OCI-LY3 (cell line): ENCODE results near the gene PLEKHA8.

ENCODE experiments used
- H2AFZ ChIP-seq: fragments of 200-600, 300-600 bp; shearing (Covaris generic); 2 replicates; pipeline ENCODE4 v1.6.0; 2014; ENCODE audit warnings: antibody characterized with exemption, low read depth, low read length
- H3K27ac ChIP-seq: fragments of 200-600, 300-600 bp; sonication (generic); 2 replicates; pipeline ENCODE4 v1.5.1; 2014; ENCODE audit warnings: mild to moderate bottlenecking, low read length, moderate library complexity, mixed read lengths
- H3K27me3 ChIP-seq: fragments of 200-600, 300-600 bp; sonication (generic); 2 replicates; pipeline ENCODE4 v1.6.1; 2014; ENCODE audit warnings: low read depth, low read length, mixed read lengths
- H3K36me3 ChIP-seq: fragments of 200-600, 300-600 bp; sonication (generic); replicated peaks from 2 replicates; pipeline ENCODE3; 2014; ENCODE audit warnings: low read depth, low read length, mixed read lengths
- H3K4me1 ChIP-seq: fragments of 300-600, 200-600 bp; sonication (generic); 2 replicates; pipeline ENCODE4 v1.6.1; 2014; ENCODE audit warnings: low read length, mixed read lengths
- H3K4me2 ChIP-seq: fragments of 200-600, 300-600 bp; sonication (generic); 2 replicates; pipeline ENCODE4 v1.6.1; 2014; ENCODE audit warnings: low read length, mixed read lengths
- H3K4me3 ChIP-seq: fragments of 300-600, 200-600 bp; sonication (generic); 2 replicates; pipeline ENCODE4 v1.5.1; 2014; ENCODE audit warnings: antibody characterized with exemption, mild to moderate bottlenecking, low read length, moderate library complexity
- H3K79me2 ChIP-seq: fragments of 300-600, 200-600 bp; shearing (Covaris generic); 2 replicates; pipeline ENCODE4 v1.6.1; 2014; ENCODE audit warnings: mild to moderate bottlenecking, low read length, mixed read lengths
- H3K9ac ChIP-seq: fragments of 300-600, 200-600 bp; shearing (Covaris generic); 2 replicates; pipeline ENCODE4 v1.6.0; 2014; ENCODE audit warnings: mild to moderate bottlenecking, low read length, moderate library complexity
- H3K9me3 ChIP-seq: fragments of 200-600, 300-600 bp; shearing (Covaris generic); 2 replicates; pipeline ENCODE4 v1.6.1; 2014; ENCODE audit warnings: low read length, mixed read lengths; ENCODE audit not compliant: insufficient read depth
- H4K20me1 ChIP-seq: fragments of 200-600, 300-600 bp; sonication (generic); 2 replicates; pipeline ENCODE4 v1.6.1; 2016; ENCODE audit warnings: low read length, mixed read lengths; ENCODE audit not compliant: insufficient read depth
- CTCF ChIP-seq: fragments of 200-600, 300-600 bp; sonication (generic); IDR thresholded peaks from 2 replicates; pipeline ENCODE4 v1.5.1; 2014; ENCODE audit warnings: antibody characterized with exemption, low read length, low read depth
- EZH2phosphoT487 ChIP-seq: fragments of 200-600 bp; shearing (Covaris generic); IDR thresholded peaks from 2 replicates; pipeline ENCODE4 v1.6.1; 2018; ENCODE audit warnings: antibody characterized with exemption, mixed run types, low read depth

Gene PLEKHA8

GRCh38 chr7:30001998-30002397 lies 26.2 kb upstream of the PLEKHA8 start:
- Histone ChIP-seq H2AFZ (no peak overlapping the region), H3K4me3 (no peak overlapping the region), H3K9ac (no peak overlapping the region), H4K20me1 (no peaks in the 10 kb centered on the region), H3K27me3 (no peaks in the 10 kb centered on the region), H3K4me2 (no peak overlapping the region), H3K36me3 (no peaks in the 10 kb centered on the region), H3K27ac (no peak overlapping the region), H3K9me3 (peaks cover under 1% of the 10 kb centered on the region; the same call in 1 of the 2 replicates), H3K79me2 (no peaks in the 10 kb centered on the region), H3K4me1 (no peaks in the 10 kb centered on the region)
- TF ChIP-seq EZH2phosphoT487 (no peak), CTCF (no peak)

GRCh38 chr7:30003098-30003497 lies 25.1 kb upstream of the PLEKHA8 start:
- Histone ChIP-seq H3K36me3 (no peaks in the 10 kb centered on the region), H3K9ac (no peak overlapping the region), H3K4me1 (no peaks in the 10 kb centered on the region), H3K4me3 (no peak overlapping the region), H3K27ac (no peak overlapping the region), H4K20me1 (no peaks in the 10 kb centered on the region), H3K4me2 (no peak overlapping the region), H3K27me3 (no peaks in the 10 kb centered on the region), H3K79me2 (no peaks in the 10 kb centered on the region), H2AFZ (no peak overlapping the region), H3K9me3 (no peaks in the 10 kb centered on the region)
- no peak for TF ChIP-seq EZH2phosphoT487
- TF ChIP-seq CTCF, result no peak

GRCh38 chr7:30005464-30005863 lies 22.7 kb upstream of the PLEKHA8 start:
- TF ChIP-seq CTCF (no peak), EZH2phosphoT487 (no peak)
- H2AFZ ChIP-seq, result no peak overlapping the region
- no peaks in the 10 kb centered on the region for H4K20me1 ChIP-seq
- H3K9ac ChIP-seq, result no peak overlapping the region
- no peaks in the 10 kb centered on the region for H3K36me3 ChIP-seq
- no peaks in the 10 kb centered on the region for H3K4me1 ChIP-seq
- H3K4me3 ChIP-seq, result no peak overlapping the region
- no peaks in the 10 kb centered on the region for H3K9me3 ChIP-seq
- H3K79me2 ChIP-seq, result no peaks in the 10 kb centered on the region
- H3K4me2 ChIP-seq, result no peak overlapping the region
- H3K27me3 ChIP-seq, result no peaks in the 10 kb centered on the region
- no peak overlapping the region for H3K27ac ChIP-seq

- no peak overlapping the region for H3K4me2 ChIP-seq
- H3K9me3 ChIP-seq, result no peaks in the 10 kb centered on the region
- no peak overlapping the region for H3K9ac ChIP-seq
- no peaks in the 10 kb centered on the region for H4K20me1 ChIP-seq
- peaks cover 2% of the 10 kb centered on the region for H3K36me3 ChIP-seq
- no peaks in the 10 kb centered on the region for H3K79me2 ChIP-seq
- no peak overlapping the region for H3K4me3 ChIP-seq
- H2AFZ ChIP-seq, result no peak overlapping the region
- no peak overlapping the region for H3K27ac ChIP-seq
- H3K27me3 ChIP-seq, result no peaks in the 10 kb centered on the region
- no peak for TF ChIP-seq CTCF
- no peak for TF ChIP-seq EZH2phosphoT487
- no peaks in the 10 kb centered on the region for H3K4me1 ChIP-seq
These were observed 18.2 kb upstream of the PLEKHA8 start for GRCh38 chr7:30010021-30010420.
